HepG2 (cell line): ENCODE results near the gene SF3A2. TPM values are rescaled to one million over a fixed set of nuclear protein-coding genes. Genes with fewer than 3 reads are reported as not detected.

Experiments
- CEBPG ChIP-seq: IDR thresholded peaks from 2 replicates; pipeline ENCODE4 v1.6.1; 2016
- CREM ChIP-seq, 2 experiments: sonication (generic) in 1 of 2; formaldehyde crosslinking in 1 of 2; IDR thresholded peaks; 2 replicates each; pipeline versions ENCODE4 v1.4.0 to v1.6.1; 2016 to 2020; ENCODE audit warnings: antibody characterized with exemption in 1 of 2, mild to moderate bottlenecking in 1 of 2, missing genetic modification reagents in 1 of 2
- FIP1L1 ChIP-seq: fragments of 200-400 bp; formaldehyde crosslinking; IDR thresholded peaks from 2 replicates; pipeline ENCODE4 v1.6.1; 2018; ENCODE audit warnings: low read depth, mild to moderate bottlenecking, low read length, moderate library complexity, borderline replicate concordance; ENCODE audit not compliant: insufficient read depth
- KIAA2018 ChIP-seq: sonication (generic); formaldehyde crosslinking; IDR thresholded peaks from 2 replicates; pipeline ENCODE4 v1.5.0; 2020; ENCODE audit warnings: mild to moderate bottlenecking, missing genetic modification reagents, borderline replicate concordance
- MAFG ChIP-seq: sonication (generic); formaldehyde crosslinking; IDR thresholded peaks from 2 replicates; pipeline ENCODE4 v1.5.1; 2020; ENCODE audit warnings: mild to moderate bottlenecking, missing genetic modification reagents
- PHF21A ChIP-seq: sonication (generic); formaldehyde crosslinking; IDR thresholded peaks from 2 replicates; pipeline ENCODE4 v1.5.0; 2020; ENCODE audit warnings: mild to moderate bottlenecking, missing genetic modification reagents
- SIX4 ChIP-seq: sonication (generic); formaldehyde crosslinking; IDR thresholded peaks from 2 replicates; pipeline ENCODE4 v1.4.0; 2020; ENCODE audit warnings: missing genetic modification reagents
- ZBTB33 ChIP-seq: sonication (generic); formaldehyde crosslinking; IDR thresholded peaks from 2 replicates; pipeline ENCODE4 v1.4.0; 2020; ENCODE audit warnings: missing genetic modification reagents
- ZNF121 ChIP-seq: sonication (generic); formaldehyde crosslinking; IDR thresholded peaks from 2 replicates; pipeline ENCODE4 v1.5.0; 2020; ENCODE audit warnings: mild to moderate bottlenecking, missing genetic modification reagents
- ZNF382 ChIP-seq: sonication (generic); formaldehyde crosslinking; IDR thresholded peaks from 2 replicates; pipeline ENCODE4 v1.5.0; 2020; ENCODE audit warnings: missing genetic modification reagents, mild to moderate bottlenecking, borderline replicate concordance
- ZNF577 ChIP-seq: sonication (generic); formaldehyde crosslinking; IDR thresholded peaks from 2 replicates; pipeline ENCODE4 v1.4.0; 2020; ENCODE audit warnings: mild to moderate bottlenecking, low read depth, missing genetic modification reagents, borderline replicate concordance
- ZNF639 ChIP-seq: conservative IDR thresholded peaks from 2 replicates; pipeline ENCODE4 v1.6.1; 2018; ENCODE audit warnings: missing genetic modification reagents
- polyA plus RNA-seq, 8 experiments: library from polyadenylated mRNA; depleted of rRNA in 3 of 8; stranded (reverse) in 7 of 8; unstranded in 1 of 8; fragments of >200 nt; fragmentation: Illumina TruSeq in 4 of 8; extraction: Trizol in 4 of 8; gene quantifications; 2 replicates each; pipeline versions ENCODE4 v1.2.1 to v1.2.3, GENCODE V29; 2011 to 2016; ENCODE audit warnings: low read depth in 4 of 8, missing spikeins in 1 of 8, mixed read lengths in 1 of 8; ENCODE audit not compliant: insufficient read depth in 1 of 8
- total RNA-seq, 5 experiments: library from RNA; depleted of rRNA; stranded (reverse); fragments of >200 nt; fragmentation: Illumina TruSeq; extraction: Trizol; gene quantifications; 2 replicates each; pipeline ENCODE4 v1.2.3, GENCODE V29; 2016; ENCODE audit warnings: low read depth in 1 of 5
- TF ChIP-seq, protein P1 (sequence below): sonication (generic); formaldehyde crosslinking; IDR thresholded peaks from 2 replicates; pipeline ENCODE4 v1.5.0; 2020; ENCODE audit warnings: missing genetic modification reagents, mild to moderate bottlenecking, borderline replicate concordance
- TF ChIP-seq, protein P2 (sequence below): sonication (generic); formaldehyde crosslinking; IDR thresholded peaks from 2 replicates; pipeline ENCODE4 v1.4.0; 2020; ENCODE audit warnings: missing genetic modification reagents, borderline replicate concordance

The SF3A2 gene
- total and polyA plus RNA-seq, 2 of the 13 experiments (the other 11 are each of a cell fraction or from before 2014, with no cell fraction given) = 8.6 to 8.8 TPM

DNA sequence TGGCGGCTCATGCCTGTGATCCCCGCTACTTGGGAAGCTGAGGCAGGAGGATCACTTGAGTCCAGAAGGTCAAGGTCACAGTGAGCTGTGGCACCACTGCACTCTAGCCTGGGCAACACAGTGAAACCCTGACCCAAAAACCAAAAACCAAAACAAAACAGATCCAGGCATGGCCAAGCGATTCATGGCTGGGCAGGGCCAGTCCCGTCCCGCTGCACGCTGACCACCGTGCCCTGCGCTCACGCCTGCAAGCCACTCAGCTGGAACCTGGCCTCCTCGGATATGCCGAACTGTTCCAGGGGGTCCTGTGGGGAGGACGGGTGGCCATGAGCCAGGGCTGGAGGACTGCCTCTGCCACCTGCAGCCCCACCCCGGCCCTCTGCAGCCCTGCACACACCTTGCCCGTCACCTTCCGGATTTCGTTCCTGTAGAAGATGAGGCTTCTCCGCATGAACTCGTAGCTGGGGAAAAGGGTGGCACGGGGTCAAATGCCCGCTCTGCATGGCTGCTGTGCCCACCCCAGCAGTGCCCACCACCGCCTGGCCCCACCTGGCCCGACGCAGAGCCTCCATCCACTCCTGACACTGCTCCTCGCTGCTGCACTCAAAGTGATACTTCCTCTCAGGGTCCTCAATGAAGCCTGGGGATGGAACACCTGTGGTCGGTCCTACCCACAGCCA is 2.9 kb upstream of the SF3A2 start (continued):
- no peak for TF ChIP-seq KIAA2018 (CRISPR knock-in tag)
- TF ChIP-seq CREM (IDR thresholded peaks at IDR 0.05) = no peak
- TF ChIP-seq CREM (CRISPR knock-in tag; IDR thresholded peaks at IDR 0.05) = no peak
- no peak for TF ChIP-seq ZNF382 (CRISPR knock-in tag)
- no peak for TF ChIP-seq SIX4 (CRISPR knock-in tag)
- no peak for TF ChIP-seq PHF21A (CRISPR knock-in tag)
- peak; percentile 77; the same call in 1 of the 2 replicates for TF ChIP-seq ZBTB33 (CRISPR knock-in tag)
- TF ChIP-seq, protein P1, sequence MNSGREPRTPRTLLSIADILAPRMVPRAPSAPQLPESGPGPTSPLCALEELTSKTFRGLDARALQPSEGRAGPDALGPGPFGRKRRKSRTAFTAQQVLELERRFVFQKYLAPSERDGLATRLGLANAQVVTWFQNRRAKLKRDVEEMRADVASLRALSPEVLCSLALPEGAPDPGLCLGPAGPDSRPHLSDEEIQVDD (CRISPR knock-in tag) = no peak
- TF ChIP-seq, protein P2, sequence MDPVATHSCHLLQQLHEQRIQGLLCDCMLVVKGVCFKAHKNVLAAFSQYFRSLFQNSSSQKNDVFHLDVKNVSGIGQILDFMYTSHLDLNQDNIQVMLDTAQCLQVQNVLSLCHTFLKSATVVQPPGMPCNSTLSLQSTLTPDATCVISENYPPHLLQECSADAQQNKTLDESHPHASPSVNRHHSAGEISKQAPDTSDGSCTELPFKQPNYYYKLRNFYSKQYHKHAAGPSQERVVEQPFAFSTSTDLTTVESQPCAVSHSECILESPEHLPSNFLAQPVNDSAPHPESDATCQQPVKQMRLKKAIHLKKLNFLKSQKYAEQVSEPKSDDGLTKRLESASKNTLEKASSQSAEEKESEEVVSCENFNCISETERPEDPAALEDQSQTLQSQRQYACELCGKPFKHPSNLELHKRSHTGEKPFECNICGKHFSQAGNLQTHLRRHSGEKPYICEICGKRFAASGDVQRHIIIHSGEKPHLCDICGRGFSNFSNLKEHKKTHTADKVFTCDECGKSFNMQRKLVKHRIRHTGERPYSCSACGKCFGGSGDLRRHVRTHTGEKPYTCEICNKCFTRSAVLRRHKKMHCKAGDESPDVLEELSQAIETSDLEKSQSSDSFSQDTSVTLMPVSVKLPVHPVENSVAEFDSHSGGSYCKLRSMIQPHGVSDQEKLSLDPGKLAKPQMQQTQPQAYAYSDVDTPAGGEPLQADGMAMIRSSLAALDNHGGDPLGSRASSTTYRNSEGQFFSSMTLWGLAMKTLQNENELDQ = no peak
- TF ChIP-seq MAFG (CRISPR knock-in tag) = no peak
- TF ChIP-seq ZNF577 (CRISPR knock-in tag) = no peak
- no peak for TF ChIP-seq ZNF639 (CRISPR knock-in tag)
- TF ChIP-seq FIP1L1 = no peak
- TF ChIP-seq ZNF121 (CRISPR knock-in tag) = peak; percentile 64
- TF ChIP-seq CEBPG (CRISPR knock-in tag) = no peak
